ENCODE data around the gene FBXL13.
A peak's percentile ranks its signal among the peaks of the same experiment; 100 is the strongest.
"Not testable (repeated sequence)": the region's sequence is repeated elsewhere in the genome, so short reads cannot be mapped to it uniquely, and the experiment has no call there.

Gene FBXL13

DNA sequence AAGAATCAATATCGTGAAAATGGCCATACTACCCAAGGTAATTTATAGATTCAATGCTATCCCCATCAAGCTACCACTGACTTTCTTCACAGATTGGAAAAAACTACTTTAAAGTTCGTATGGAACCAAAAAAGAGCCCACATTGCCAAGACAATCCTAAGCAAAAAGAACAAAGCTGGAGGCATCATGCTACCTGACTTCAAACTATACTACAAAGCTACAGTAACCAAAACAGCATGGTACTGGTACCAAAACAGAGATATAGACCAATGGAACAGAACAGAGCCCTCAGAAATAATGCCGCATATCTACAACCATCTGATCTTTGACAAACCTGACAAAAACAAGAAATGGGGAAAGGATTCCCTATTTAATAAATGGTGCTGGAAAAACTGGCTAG, 53.7 kb downstream of the FBXL13 start:
- not testable (repeated sequence) for DNase-seq

DNA sequence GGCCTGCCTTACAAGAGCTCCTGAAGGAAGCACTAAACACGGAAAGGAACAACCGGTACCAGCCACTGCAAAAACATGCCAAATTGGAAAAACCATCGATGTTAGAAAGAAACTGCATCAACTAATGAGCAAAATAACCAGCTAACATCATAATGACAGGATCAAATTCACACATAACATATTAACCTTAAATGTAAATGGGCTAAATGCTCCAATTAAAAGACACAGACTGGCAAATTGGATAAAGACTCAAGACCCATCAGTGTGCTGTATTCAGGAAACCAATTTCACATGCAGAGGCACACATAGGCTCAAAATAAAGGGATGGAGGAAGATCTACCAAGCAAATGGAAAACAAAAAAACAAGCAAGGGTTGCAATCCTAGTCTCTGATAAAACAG, 56.3 kb downstream of the FBXL13 start:
- DNase-seq: not testable (repeated sequence)

DNA sequence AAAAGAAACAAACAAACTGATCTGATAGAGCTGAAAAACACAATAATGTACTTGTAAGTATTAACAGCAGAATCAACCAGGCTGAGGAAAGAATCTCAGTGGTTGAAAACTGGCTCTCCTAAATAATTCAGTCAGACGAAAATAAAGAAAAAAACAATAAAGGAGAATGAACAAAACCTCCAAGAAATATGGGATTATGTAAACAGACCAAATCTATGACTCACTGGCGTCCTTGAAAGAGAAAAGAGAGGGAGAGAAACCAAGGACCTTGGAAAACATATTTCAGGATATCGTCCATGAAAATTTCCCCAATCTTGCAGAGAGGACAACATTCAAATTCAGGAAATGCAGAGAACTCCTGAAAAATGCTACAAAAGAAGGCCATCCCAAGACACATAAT, 62.9 kb downstream of the FBXL13 start:
- DNase-seq: no peak

DNA sequence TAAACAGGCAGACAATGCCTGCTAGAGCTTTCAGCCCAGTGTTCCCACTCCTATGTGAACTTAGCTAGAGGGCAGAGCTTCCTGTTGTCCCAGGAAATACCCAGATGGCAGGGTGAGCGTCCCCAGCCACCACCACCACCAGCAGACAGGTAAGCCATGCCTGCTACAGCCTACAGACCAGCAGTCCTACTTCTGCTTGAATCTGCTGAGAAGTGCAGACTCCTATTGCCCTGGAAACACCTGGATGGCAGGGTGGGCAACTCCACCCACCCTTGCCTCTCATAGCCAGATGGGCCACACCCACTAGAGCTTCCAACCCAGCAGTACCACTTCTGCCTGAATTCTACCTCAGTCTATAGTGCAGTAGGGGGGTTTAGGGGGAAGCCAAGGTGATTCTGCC, 64.4 kb downstream of the FBXL13 start:
- DNase-seq: no peak

DNA sequence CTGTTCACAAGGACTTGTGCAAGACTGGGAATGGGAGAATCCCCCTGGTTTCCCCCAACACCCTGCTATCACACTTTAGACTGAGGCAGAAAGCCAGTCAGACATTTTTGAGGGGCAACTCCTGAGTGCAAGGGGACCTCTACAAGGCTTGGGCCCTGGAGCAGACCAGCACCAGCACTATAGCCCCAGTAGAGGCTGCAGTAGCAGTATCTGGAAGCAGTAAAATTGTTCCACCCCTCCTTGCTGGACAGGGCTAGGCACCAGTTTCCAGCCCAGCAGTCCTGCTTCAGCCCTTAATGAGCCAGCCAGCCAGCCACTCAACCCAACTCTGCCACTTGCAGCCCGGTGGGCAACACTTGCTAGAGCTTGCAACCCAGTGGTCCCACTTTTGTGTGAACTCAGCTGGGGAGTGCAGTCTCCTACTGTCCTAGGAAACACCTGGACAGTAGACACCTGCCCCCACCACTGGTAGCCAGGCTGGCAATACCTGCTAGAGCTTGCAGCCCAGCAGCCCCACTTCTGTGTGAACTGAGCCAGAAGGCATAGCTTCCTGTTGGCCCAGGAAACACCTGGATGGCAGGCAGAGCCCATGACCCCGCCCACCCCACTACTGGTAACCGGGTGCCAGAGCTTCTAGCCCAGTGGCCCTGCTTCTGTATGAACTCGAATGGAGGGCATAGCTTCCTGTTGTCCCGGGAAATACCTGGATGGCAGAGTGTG, 65.0 kb downstream of the FBXL13 start:
- DNase-seq: peak; percentile 35

DNA sequence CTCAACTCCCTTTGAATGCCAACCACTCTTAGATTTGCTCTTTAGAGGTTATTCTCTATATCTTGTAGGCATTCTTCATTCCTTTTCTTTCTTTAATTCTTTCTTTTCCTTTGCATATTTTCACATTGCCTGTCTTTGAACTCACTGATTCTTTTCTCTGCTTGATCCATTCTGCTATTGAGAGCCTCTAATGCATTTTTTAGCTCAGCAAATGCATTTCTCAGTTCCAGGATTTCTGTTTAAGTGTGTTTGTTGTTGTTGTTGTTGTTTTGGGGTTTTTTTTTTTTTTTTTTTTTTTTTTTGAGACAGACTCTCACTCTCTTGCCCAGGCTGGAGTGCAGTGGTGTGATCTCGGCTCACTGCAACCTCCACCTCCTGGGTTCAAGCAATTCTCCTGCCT, 71.6 kb downstream of the FBXL13 start:
- DNase-seq: no peak

DNA sequence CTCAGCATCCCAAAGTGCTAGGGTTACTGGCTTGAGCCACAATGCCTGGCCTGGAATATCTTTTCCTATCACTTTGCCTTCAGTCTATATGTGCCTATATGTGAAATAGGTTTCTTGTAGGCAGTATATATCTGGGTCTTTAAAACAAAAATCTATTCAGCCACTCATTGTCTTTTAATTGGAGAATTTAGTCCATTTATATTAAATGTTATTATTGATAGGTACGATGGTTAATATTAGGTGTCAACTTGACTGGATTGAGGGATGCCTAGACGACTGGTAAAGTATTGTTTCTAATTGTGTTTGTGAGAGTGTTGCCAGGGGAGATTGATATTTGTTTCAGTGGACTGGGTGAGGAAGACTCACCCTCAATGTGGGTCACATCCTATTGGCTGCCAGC, 73.4 kb downstream of the FBXL13 start:
- DNase-seq: no peak

DNA sequence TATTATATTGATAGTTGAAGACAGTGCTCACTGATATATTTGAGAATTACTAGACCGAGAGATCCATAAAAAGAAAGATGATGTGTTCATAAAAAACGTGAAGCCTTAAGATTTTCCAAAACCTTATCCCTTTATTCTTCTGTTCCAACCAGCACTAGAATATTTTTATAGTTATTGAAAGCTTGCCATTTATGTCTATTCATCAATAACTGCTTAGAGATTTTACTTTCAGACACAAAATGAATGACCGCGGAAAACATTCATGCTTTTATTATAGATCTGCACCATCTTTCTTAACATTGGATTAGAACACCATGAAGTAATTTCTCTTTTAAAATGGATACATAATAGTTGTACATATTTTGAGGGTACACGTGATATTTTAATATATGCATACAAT, 77.6 kb downstream of the FBXL13 start:
- no peak for DNase-seq

DNA sequence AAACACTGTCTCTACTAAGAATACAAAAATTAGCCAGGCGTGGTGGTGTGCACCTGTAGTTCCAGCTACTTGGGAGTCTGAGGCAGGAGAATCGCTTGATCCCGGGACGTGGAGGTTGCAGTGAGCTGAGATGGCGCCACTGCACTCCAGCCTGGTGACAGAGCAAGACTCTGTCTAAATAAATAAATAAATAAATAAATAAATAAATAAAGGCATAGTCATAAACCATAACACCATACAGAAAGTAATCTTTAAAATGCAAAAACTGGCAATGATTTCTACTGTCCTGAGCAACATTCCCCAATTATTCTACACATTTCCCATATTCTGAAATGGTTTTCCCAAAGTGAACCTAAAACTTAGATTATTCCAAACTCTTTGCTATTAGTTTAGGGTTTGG, 79.0 kb downstream of the FBXL13 start:
- not testable (repeated sequence) for DNase-seq

DNA sequence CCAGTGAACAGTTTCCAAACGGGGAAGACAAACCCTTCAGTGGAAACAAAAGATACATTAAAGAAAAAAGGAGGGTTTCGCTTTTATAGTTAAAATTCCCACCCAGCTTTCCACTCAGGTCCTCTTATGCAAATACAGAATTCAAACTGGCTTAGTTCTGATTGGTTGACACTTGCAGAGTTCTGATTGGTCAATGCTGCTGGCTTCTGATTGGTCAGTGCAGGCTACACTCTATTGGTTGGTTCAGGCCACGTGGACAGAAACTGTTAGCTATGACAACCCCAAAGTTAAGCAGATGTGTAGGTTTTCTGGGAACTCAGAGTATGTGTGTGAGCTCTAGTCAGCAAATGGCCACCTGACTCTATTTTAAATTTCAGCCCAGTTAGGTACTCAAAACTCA, 80.0 kb downstream of the FBXL13 start:
- DNase-seq: no peak

DNA sequence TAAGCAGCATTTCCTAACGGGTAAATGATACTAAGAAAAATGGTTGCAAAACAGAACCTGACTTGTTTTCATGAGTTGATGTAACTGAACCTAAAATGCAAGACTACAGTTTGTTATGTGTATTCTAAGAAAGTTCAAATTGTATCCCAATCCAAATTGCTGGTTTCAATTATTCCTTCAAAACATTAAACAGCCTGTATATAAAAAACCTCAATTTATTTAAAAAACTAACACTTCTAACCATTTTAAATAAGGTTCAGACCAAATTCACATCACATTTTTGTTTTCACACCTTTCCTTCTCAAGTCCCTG, 80.9 kb downstream of the FBXL13 start:
- no peak for DNase-seq

DNA sequence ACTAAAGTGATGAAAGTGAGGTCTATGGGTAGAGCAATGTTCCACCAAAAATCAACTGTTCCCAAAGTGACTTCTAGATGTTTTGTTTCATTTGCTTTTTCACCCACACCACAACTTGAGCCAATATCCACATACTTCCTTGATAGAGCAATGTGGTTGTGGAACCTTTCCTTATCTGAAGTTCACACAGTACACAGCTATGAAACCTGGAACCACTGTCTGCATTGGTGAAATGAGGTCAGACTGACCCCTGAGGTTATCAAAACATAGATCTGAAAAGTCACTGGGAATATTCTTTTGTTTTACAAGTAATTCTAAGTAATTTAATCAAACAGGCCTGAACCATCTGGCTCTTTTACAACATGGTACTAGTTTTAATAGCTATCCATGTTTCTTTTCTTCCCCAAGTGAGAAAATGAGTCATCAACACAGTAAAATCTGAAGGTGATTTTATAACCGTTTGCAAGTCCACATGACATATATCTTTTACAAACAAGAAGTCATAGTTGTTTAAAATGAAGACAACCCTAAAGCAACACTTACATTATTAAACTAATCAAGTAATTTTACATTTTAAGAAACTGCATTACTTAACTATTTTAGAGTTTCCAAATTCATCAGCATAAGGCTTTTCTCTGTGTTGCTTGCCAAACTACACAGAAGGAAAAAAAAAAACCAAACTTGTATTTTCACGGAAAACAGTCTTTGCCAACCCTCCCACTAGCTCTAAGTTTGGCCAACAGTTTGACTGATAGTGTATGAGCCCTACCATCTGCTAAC, 81.5 kb downstream of the FBXL13 start:
- DNase-seq: no peak

DNA sequence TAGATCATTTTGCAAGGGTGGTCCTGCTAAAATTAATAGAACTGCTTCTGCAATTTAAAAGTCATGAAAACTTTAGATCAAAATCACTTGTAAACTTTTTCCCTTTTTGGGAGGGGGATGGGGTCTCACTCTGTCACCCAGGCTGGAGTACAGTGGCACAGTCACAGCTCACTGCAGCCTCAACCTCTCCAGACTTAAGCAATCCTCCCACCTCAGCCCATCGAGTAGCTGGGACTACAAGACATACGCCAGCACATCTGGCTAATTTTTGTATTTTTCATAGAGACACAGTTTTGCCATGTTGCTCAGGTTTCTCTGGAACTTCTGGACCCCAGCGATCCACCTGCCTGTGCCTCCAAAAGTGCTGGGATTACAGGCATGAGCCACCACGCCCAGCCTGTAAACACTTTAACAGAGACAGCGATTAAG, 82.1 kb downstream of the FBXL13 start:
- no peak for DNase-seq

DNA sequence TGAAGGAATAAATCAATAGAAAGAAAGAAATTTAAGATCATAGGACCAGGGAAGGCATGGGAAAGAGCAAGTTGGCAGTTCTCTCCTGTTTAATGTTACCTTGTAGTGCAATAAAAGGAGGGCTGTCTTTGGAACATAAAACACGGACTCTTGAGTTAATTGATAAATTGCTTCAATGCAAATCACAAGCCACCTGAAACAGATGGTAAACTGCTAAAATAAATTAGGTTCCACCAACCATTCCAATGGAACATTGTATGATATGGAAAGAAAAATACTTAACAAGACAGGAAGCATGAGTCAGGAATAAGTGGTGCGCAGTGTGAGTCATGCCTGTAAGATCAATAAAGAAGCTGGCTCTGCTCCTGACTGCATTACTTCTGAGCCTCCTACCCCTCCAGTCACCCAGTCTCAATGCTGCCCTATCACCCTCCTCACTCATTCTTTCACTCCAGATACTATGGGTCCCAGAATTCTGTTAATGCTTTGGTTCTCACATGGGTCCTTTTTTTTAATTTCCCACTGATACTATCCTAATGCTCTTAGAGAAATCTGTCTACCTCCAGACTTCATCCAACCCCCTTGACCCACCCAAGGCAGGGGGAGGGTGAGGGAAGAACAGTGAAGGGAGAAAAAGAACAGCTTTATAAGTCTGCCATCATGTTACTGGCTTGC, 82.9 kb downstream of the FBXL13 start:
- no peak for DNase-seq

DNA sequence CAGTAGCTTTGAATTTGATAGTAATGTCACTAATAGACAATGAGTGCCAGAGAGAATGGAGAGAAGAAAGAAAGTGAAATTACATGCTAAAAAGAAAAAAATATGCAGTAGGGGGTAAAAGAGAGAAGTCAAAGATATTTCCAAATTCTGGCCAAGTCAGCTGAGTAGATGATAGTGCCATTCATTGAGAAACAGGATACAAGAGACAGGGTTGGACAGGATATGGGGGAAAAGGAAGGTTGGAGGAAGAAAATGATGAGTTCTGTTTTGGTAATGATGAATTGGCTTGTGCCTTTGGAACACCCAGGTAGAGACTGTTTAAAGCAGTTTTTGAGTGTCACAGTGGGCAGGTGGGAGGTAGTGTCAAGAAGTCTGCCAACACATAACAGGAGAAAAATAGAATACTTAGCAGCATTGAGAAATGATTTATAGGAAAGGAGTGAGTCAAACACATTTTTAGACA, 83.5 kb downstream of the FBXL13 start:
- no peak for DNase-seq

DNA sequence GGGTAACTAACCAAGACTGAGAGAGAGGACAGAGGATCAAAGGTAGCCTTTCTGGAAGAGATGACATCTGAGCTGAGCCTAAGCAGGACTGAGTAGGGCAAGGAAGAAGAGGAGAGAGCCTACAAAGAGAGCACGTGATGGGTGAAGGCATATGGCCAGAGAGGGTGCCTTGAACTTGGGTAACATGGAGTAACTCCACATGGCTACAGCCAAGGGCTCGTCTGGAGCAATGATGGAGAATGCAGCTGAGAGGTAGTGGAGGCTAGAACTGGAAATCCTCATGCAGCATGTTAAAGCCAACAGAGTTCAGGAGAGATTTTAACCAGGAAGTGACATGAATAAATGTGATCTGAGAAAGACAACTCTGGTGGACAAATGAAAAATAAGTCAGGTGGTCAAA, 84.0 kb downstream of the FBXL13 start:
- no peak for DNase-seq

DNA sequence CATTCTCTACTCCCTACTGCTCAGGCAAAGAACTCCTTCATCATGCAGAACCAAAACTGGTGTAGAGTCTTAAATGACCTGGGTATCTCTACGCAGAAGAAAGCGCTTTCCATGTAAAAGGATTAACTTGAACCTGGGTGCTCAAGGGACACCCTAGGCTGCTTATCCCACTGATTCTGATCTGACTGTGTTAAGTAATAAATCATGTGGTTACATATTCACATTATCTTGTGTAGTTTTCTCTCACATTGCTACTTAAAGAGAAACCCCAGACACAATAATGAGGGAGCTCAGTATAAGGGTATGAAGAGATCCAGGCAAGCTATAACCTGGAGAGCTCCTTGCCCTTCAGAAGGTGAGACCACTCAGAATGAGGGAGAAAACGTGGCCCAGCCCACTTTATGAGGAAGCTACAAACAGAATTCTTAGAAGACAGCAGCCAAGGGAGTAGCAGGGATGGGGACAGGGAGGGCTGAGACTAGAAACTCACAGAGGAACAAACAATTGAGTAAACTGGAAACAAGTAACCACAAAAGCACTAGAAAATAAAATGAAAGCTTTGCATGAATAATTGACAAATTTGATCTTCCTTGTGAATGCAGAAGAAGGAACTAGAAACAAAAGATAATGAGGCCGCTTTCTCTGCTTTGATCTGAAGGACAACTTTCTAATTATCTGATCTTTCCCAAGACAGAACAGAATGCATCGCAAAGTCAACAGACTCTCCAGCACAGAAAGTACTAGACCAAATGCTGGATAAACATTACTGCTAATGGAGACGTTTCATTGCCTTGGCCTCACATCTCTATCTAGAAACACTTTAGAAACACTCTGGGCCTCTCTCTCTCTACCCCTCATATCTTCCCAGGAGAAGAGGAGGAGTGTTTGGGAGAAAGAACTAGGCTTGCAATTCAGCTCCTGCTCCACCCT, 85.7 kb downstream of the FBXL13 start:
- no peak for DNase-seq

DNA sequence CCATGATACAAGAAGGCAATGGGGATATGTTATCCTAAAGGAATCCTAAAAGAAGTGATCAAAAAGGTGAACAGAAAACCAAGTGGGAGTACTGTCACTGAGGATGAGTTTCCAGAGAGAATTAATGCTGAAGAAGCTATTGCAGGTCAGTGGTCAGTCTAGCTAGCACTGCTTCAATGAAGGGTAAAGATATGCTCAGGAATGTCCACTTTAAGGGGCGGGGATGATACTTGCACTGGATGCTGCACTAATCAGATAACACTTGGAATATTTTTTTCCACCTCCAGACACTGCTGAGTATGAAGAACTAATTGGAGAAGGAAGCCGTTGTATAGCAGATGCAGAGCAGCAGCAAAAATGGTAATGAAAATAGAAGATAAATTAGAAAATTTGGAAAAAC, 86.5 kb downstream of the FBXL13 start:
- DNase-seq: no peak

DNA sequence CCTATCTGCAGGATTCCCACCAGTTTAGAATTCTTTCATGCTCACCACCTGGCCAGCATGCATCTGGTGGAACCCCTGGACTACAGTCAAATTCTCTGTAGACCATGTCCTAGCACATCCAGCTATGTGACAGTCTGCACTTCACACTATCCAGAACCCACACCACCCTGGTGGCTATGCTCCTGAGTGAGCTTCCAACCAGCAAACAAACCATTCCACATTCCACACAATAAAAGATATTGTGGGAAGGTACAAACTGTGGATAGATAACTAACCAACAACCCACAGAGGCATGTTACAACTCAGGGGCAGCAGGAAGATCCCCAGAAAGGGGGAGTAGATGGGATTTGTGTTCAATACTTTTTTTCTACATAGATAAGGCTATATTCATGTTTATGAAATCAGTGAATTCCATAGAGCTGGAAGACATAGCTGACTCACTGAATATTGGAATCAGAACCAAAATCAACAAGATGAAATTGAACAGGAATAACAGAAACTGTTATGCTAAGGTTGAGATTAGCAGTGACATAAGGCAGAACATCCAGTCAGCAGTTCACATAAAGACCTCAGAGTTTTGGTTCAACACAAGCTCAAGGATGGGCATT, 89.3 kb downstream of the FBXL13 start:
- no peak for DNase-seq

DNA sequence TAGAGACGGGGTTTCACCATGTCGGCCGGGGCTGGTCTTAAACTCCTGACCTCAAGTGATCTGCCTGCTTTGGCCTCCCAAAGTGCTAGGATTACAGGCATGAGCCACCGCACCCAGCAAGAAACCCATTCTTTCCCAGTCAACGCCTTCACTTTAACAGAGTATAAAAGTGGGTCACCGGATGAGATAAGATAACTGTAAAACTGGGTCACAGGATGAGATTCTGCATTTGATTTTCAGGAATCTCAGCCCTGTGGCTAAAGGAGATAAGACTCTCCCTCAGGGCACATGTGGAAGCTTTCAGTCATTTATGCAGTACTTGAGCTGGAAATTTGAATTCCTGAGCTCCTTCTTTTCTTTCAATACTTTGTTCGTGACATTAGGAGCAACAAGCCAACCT, 91.0 kb downstream of the FBXL13 start:
- no peak for DNase-seq

DNA sequence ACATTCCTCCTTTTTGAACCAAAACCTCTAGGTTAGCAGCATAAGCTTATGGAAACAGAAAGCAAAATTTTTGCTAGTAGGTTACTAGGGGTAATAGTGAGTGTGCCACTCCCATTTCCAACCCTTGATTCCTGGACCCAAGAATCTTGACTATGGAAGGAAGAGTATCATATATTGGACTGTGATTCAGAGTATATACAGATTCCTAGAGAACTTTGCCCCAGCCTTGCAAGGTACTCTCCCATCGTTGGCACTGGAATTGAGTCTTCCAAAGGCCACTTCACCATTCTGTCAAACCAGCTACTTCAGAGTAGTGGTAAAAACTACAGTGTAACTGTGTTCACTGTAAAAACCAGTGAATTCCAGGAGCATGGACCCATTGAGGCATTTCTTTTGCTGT, 92.4 kb downstream of the FBXL13 start:
- no peak for DNase-seq

DNA sequence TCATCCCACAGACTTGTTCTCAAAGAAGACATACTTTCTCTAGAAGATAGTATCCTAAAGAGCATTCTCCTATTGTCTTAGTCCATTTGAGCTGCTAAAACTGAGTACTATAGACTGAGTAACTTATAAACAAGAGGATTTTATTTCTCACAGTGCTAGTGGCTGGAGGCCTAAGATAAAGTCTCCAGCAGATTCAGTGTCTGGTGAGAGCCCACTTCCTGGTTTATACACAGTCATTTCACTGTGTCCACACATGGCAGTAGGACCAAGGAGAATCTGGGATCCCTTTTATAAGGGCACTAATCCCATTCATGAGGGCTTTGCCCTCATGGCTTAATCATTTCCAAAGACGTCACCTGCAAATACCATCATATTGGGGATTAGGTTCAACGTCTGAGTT, 93.1 kb downstream of the FBXL13 start:
- no peak for DNase-seq

DNA sequence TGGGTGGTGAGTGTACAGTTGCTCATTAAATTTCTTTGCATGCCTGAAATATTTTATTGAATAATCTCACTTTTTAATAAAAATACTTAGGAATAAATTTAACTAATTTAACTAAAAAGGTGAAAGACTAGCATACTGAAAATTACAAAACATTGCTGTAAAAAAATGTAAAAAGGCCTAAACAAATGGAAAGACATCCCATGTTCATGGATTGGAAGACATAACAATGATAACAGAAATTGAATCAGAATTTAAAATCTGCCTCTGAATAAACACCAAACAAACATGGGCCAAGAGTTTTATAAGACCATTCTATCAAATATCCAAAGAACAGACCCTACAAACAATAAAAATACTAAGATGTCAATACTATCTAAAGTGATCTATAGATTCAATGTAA, 94.9 kb downstream of the FBXL13 start:
- no peak for DNase-seq
